ENCODE data around the gene C1R.

DNA sequence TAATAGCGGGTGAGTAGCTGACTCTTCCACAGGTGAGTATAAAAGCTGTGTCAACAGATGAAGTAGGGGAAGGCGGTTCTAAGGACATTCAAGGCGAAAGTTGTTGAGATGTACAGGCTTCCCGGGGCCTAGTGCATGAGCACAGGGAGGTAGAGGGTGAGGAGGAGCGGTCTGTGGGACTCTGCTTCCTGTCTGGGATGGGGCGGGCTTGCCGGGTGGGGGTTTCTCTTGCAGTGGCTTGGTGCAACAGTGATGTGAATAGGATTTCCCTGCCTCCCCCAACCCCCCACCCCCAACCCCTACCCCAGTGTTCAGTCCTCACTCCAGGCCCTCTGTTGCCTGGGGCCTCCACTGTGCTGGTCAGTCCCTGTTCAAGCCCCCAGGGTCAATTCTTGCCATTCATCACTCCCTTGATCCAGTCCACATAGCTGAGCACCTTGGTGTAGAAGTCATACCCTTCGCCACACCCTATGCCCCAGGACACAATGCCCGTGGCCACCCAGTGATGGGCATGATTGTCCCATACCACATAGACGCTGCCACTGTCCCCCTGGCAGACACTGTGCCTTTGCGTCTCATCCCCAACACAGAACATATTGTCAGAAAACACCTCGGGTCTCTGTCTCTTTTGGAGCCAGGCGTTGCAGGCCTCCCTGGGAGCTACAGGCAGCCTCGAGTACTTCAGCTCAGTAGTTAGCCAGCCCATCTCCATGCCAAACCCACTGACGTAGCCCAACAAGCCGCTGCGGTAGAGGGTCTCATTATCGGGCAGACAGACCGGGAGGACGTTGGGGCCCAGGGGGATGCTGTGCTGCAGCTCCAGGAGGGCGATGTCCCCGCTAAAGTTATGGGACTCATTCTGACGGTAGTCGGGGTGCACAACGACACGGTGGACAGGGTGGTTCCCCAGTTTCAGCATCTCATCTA, 4.0 kb upstream of the C1R start:
- TF ChIP-seq CTCF (IDR thresholded peaks at IDR 0.05), result no peak
- no peak for TF ChIP-seq POLR2A (IDR thresholded peaks at IDR 0.05)
